Measurements from ENCODE around the gene TMEM141. TPM values are rescaled to one million over a fixed set of nuclear protein-coding genes. Genes with fewer than 3 reads are reported as not detected.
"Not testable (repeated sequence)": the region's sequence is repeated elsewhere in the genome, so short reads cannot be mapped to it uniquely, and the experiment has no call there.

The TMEM141 gene
- total RNA-seq, 1 donor from 2014 or later, result 19.9 TPM

- Mint-ChIP-seq H3K36me3 (peaks cover 10% of the 10 kb centered on the region), H3K27ac (no peak overlapping the region), H3K27me3 (ENCODE audit: insufficient read depth, low read depth) (peaks cover 9% of the 10 kb centered on the region), H3K4me3 (no peak overlapping the region), H3K9me3 (no peaks in the 10 kb centered on the region), H3K4me1 (no peaks in the 10 kb centered on the region)
- no peaks in the 10 kb centered on the region for H3K36me3 ChIP-seq
- no peaks in the 10 kb centered on the region for H3K79me2 ChIP-seq (ENCODE audit: low read depth)
- H3F3A ChIP-seq (ENCODE audit: low read depth), result peaks cover 2% of the 10 kb centered on the region
- H2AFZ ChIP-seq (replicated peaks), result no peak overlapping the region
- H3K9ac ChIP-seq, result no peak overlapping the region
- no peak for TF ChIP-seq EZH2 (IDR thresholded peaks at IDR 0.05)
- no peak for TF ChIP-seq CTCF (IDR thresholded peaks at IDR 0.05)
- no peak for TF ChIP-seq EZH2phosphoT487 (IDR thresholded peaks at IDR 0.05)
- no peaks in the 10 kb centered on the region for H3K9me3 ChIP-seq (ENCODE audit: low read depth)
- H3K4me1 ChIP-seq, result no peaks in the 10 kb centered on the region
- H4K20me1 ChIP-seq (ENCODE audit: low read depth), result peaks cover 7% of the 10 kb centered on the region
- no peak overlapping the region for H3K27ac ChIP-seq
- no peak overlapping the region for H3K4me2 ChIP-seq
- no peak for DNase-seq (ENCODE audit: low spot score)
- no peaks in the 10 kb centered on the region for H3K27me3 ChIP-seq
- H3K4me3 ChIP-seq, result no peak overlapping the region
Observed at GRCh38 chr9:136831002-136831719, 40.0 kb downstream of the TMEM141 start.

GRCh38 chr9:136831720-136832104, 40.6 kb downstream of the TMEM141 start:
- TF ChIP-seq CTCF (IDR thresholded peaks at IDR 0.05) (no peak), EZH2 (IDR thresholded peaks at IDR 0.05) (no peak), EZH2phosphoT487 (IDR thresholded peaks at IDR 0.05) (no peak)
- Histone ChIP-seq H3K27ac (no peak overlapping the region), H2AFZ (replicated peaks) (no peak overlapping the region), H3K4me2 (no peak overlapping the region), H3F3A (ENCODE audit: low read depth) (peaks cover 3% of the 10 kb centered on the region), H3K79me2 (ENCODE audit: low read depth) (no peaks in the 10 kb centered on the region), H4K20me1 (ENCODE audit: low read depth) (peaks cover 7% of the 10 kb centered on the region), H3K9me3 (ENCODE audit: low read depth) (no peaks in the 10 kb centered on the region), H3K4me1 (no peaks in the 10 kb centered on the region), H3K4me3 (no peak overlapping the region), H3K36me3 (no peaks in the 10 kb centered on the region), H3K9ac (no peak overlapping the region), H3K27me3 (no peaks in the 10 kb centered on the region)
- Mint-ChIP-seq H3K27me3 (ENCODE audit: insufficient read depth, low read depth) (peaks cover 11% of the 10 kb centered on the region), H3K4me3 (no peak overlapping the region), H3K9me3 (no peaks in the 10 kb centered on the region), H3K4me1 (no peaks in the 10 kb centered on the region), H3K27ac (no peak overlapping the region), H3K36me3 (peaks cover 10% of the 10 kb centered on the region)
- DNase-seq (ENCODE audit: low spot score), result no peak

GRCh38 chr9:136832581-136832980, 41.4 kb downstream of the TMEM141 start:
- Histone ChIP-seq H3F3A (ENCODE audit: low read depth) (peaks cover 3% of the 10 kb centered on the region), H3K9ac (no peak overlapping the region), H4K20me1 (ENCODE audit: low read depth) (peaks cover 7% of the 10 kb centered on the region), H3K4me2 (no peak overlapping the region), H3K79me2 (ENCODE audit: low read depth) (no peaks in the 10 kb centered on the region), H3K4me1 (no peaks in the 10 kb centered on the region), H3K27ac (no peak overlapping the region), H3K36me3 (no peaks in the 10 kb centered on the region), H3K9me3 (ENCODE audit: low read depth) (no peaks in the 10 kb centered on the region), H3K27me3 (no peaks in the 10 kb centered on the region), H2AFZ (replicated peaks) (no peak overlapping the region), H3K4me3 (no peak overlapping the region)
- no peak for DNase-seq (ENCODE audit: low spot score)
- no peak overlapping the region for H3K4me3 Mint-ChIP-seq
- TF ChIP-seq EZH2 (IDR thresholded peaks at IDR 0.05) (no peak), EZH2phosphoT487 (IDR thresholded peaks at IDR 0.05) (no peak), CTCF (IDR thresholded peaks at IDR 0.05) (no peak)
- peaks cover 11% of the 10 kb centered on the region for H3K27me3 Mint-ChIP-seq (ENCODE audit: insufficient read depth, low read depth)
- peaks cover 10% of the 10 kb centered on the region for H3K36me3 Mint-ChIP-seq
- no peaks in the 10 kb centered on the region for H3K4me1 Mint-ChIP-seq
- no peaks in the 10 kb centered on the region for H3K9me3 Mint-ChIP-seq
- no peak overlapping the region for H3K27ac Mint-ChIP-seq

GRCh38 chr9:136833381-136834048, 42.4 kb downstream of the TMEM141 start:
- H3F3A ChIP-seq (ENCODE audit: low read depth); H4K20me1 ChIP-seq (ENCODE audit: low read depth); H3K4me3 ChIP-seq; H3K4me1 Mint-ChIP-seq; H3K4me3 Mint-ChIP-seq; H3K79me2 ChIP-seq (ENCODE audit: low read depth); DNase-seq (ENCODE audit: low spot score); H2AFZ ChIP-seq (replicated peaks); H3K36me3 ChIP-seq; H3K9me3 ChIP-seq (ENCODE audit: low read depth); H3K9me3 Mint-ChIP-seq; H3K4me1 ChIP-seq; H3K9ac ChIP-seq; H3K4me2 ChIP-seq; H3K27ac ChIP-seq; H3K27me3 ChIP-seq: not testable (repeated sequence)
- H3K27ac Mint-ChIP-seq, result peak overlapping the region; percentile 38
- peaks cover 11% of the 10 kb centered on the region for H3K27me3 Mint-ChIP-seq (ENCODE audit: insufficient read depth, low read depth)
- peaks cover 10% of the 10 kb centered on the region for H3K36me3 Mint-ChIP-seq
